Myocyte (in vitro differentiated cells): Measurements from ENCODE around the gene BOC. TPM values are rescaled to one million over a fixed set of nuclear protein-coding genes. Genes with fewer than 3 reads are reported as not detected.
"Not testable (repeated sequence)": the region's sequence is repeated elsewhere in the genome, so short reads cannot be mapped to it uniquely, and the experiment has no call there.

Experiments
- DNase-seq: peaks from one replicate; pipeline ENCODE4 v3.0.0-alpha.2; 2012; ENCODE audit warnings: low read depth
- polyA plus RNA-seq: library from polyadenylated mRNA; unstranded; fragments of >200 nt; gene quantifications from one replicate; pipeline ENCODE4 v1.2.1, GENCODE V29; 2012; ENCODE audit warnings: missing spikeins
- total RNA-seq: library from RNA; depleted of rRNA; stranded (reverse); fragments of >200 nt; gene quantifications from 2 replicates; pipeline ENCODE4 v1.2.3, GENCODE V29; 2014

Gene BOC, protein sequence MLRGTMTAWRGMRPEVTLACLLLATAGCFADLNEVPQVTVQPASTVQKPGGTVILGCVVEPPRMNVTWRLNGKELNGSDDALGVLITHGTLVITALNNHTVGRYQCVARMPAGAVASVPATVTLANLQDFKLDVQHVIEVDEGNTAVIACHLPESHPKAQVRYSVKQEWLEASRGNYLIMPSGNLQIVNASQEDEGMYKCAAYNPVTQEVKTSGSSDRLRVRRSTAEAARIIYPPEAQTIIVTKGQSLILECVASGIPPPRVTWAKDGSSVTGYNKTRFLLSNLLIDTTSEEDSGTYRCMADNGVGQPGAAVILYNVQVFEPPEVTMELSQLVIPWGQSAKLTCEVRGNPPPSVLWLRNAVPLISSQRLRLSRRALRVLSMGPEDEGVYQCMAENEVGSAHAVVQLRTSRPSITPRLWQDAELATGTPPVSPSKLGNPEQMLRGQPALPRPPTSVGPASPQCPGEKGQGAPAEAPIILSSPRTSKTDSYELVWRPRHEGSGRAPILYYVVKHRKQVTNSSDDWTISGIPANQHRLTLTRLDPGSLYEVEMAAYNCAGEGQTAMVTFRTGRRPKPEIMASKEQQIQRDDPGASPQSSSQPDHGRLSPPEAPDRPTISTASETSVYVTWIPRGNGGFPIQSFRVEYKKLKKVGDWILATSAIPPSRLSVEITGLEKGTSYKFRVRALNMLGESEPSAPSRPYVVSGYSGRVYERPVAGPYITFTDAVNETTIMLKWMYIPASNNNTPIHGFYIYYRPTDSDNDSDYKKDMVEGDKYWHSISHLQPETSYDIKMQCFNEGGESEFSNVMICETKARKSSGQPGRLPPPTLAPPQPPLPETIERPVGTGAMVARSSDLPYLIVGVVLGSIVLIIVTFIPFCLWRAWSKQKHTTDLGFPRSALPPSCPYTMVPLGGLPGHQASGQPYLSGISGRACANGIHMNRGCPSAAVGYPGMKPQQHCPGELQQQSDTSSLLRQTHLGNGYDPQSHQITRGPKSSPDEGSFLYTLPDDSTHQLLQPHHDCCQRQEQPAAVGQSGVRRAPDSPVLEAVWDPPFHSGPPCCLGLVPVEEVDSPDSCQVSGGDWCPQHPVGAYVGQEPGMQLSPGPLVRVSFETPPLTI
- total RNA-seq = 10.7 and 22.8 TPM in 2 replicates
- polyA plus RNA-seq = 6.2 TPM

GRCh38 chr3:113211330-113212149 lies at the start of gene BOC:
BOC (plus strand) TSS chr3:113211557; CDS start chr3:113249803, 38,246 bp downstream.
- peak; percentile 63 for DNase-seq

DNA sequence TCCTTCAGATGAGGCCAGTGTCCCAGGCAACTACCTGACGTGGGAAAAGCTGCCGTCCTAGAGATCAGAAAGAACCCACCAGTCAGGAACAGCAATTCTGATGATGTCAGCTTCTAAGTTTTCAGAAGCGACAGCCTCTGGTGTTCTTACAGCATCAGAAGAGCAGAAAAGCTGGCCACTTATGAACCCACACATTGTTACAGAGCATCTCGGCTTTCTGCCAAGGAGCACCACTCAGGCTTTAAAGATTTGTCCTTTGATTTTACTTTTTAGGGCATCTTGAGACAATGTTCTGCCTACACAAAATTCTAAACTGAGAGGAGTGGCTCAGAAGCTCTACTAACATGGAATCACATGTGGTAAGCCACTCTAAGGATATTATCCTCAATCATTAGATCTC lies 49.7 kb upstream of the BOC start:
- no peak for DNase-seq

- DNase-seq = no peak
These were observed 48.2 kb upstream of the BOC start for GRCh38 chr3:113163152-113163551.

DNA sequence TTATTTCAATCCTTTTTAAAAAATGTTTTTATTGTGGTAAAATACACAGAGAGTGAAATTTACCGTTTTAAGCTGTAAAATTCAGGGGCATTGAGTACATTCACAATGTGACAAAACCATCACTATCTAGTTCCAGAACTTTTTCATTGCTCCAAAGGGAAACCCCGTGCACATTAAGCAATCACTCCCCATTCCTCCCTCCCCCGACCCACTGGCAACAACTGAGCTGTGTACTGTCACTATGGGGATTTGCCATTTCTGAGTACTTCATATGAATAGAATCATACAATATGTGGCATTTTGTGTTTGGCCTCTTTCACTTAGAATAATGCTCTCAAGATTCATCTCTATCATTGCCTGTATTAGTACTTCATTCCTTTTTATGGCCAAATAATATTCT lies 45.5 kb upstream of the BOC start:
- DNase-seq = no peak

- DNase-seq = no peak
These were observed 45.0 kb upstream of the BOC start for GRCh38 chr3:113166357-113166718.

DNA sequence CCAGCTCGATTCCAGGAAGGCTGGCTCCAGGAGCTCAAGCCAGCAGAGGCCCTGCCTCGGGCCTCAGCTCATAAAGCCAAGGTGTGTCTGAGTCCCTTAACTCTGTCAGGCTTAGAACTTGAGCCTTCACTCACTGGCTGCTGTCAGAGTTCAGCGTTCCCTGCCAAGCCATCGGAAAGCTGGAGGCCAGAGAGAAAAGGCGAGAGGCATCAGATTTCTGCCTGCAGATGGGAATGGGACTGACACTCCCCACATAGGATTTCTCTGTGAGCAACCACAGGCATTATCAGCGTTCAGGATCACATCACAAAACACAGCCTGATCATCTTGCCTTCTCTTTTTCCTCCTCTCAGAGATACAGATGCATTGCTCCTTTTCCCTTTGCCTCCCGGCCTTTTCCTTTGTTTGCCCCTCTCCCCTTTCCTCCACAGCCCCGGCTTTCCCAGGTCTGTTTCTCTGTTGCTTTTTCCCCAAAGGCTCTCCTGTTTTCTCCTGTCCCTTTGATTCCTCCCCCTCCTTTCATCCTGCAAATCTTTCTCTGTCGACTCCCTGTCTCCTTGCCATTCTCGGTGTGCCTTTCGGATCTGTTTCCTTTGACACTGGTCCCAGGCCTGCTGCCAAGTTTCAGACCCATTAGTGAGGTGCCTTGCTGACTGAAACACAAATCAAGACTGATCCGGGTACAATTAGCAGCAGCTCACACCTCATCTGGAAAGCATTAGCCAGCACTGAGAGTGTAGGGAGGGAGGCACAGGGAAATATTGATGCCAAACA lies 44.5 kb upstream of the BOC start:
- DNase-seq = peak; percentile 95

GRCh38 chr3:113167825-113168801 lies 43.2 kb upstream of the BOC start:
- no peak for DNase-seq

- no peak for DNase-seq
These were observed 41.4 kb upstream of the BOC start for GRCh38 chr3:113169891-113170452.

GRCh38 chr3:113170771-113171170 lies 40.6 kb upstream of the BOC start:
- DNase-seq = no peak

GRCh38 chr3:113171675-113172300 lies 39.6 kb upstream of the BOC start:
- not testable (repeated sequence) for DNase-seq

- no peak for DNase-seq
These were observed 38.3 kb upstream of the BOC start for GRCh38 chr3:113173102-113173501.

DNA sequence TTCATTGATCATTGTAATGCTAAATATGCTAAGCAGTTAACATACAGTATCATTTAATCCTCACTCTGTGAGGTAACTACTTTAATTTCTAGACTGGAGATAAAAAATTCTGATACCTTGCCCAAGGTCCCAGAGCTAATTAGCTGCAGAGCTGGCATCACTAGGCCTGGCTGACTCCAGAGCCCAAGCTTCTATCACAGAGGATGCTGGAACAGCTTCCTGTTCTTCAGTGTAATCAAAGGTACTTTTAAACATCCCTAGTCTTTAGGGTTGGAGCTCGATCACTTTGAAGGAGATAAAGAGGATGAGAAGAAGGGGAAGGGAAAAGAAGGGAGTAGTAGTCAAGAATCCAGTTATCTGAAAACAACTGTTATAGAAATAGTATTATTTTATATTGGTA lies 37.1 kb upstream of the BOC start:
- no peak for DNase-seq

DNA sequence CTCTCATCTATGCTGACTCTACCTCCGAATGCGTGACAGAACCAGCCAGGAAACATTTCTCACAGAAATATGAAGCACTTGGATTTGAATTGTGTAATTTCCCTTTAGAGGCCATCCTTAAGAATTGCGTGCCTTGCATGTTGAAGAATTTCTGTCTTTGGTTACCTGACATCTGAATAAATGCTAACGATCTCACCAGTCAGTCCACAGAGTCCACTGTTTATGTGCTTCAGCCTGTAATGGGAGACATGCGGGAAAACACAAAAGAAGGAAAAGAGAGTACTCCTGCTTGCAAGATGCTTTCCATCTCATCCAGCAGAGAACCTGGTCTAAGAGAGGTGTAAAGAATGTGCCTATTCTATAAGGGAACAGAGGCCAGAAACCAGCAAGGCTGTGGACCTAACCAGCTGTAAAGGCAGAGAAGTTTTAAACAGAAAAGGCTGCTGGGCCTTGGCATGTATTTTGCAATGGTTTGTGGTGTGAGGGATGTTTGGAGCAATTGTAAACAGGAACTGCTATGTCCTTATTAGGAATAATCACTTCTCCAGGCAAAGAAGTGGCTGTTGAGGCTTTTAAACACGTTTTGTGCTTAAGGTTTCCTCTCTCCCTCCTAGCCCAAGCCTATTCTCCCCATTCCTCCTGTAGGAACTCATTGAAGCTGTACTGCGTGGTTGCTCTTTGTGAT lies 36.4 kb upstream of the BOC start:
- DNase-seq = peak; percentile 18

GRCh38 chr3:113177526-113177925 lies 33.8 kb upstream of the BOC start:
- DNase-seq = no peak

DNA sequence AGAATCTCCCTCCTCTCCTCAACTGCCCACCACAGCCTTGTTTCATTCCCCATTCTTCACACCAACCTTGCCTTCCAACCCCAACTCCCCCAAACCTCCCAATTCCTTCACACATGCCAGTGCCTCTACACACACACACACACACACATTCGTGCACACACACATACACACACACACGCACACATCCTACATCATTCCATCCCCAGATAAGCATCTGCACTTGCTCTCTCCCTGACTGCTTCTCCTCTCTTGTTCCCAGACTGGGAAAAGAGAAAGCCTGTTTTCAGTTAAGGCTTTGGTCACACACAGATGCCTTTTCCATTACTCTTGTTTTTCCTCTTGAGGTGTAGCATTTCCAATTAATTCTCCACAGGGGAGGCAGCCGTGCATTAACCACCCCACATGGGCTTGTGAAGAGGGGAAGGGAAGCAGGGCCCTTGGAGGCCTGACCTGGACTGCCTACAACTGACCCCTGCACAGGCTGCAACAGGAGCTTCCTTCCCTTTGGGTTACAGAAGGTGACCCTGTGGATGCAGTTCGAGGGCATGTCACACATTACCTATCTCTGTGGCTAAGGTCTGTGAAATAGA lies 32.0 kb upstream of the BOC start:
- no peak for DNase-seq

GRCh38 chr3:113183748-113184661 lies 27.4 kb upstream of the BOC start:
- DNase-seq = no peak
